NCI-H1105 (cell line): ENCODE results near the gene EMSY.
"Not testable (repeated sequence)": the region's sequence is repeated elsewhere in the genome, so short reads cannot be mapped to it uniquely, and the experiment has no call there.

ENCODE experiments used
- DNase-seq: peaks from one replicate; lab custom pipeline; 2025; lab: John Stamatoyannopoulos, UW

Gene EMSY

GRCh38 chr11:76568139-76568538 is 123.3 kb downstream of the EMSY start:
- no peak for DNase-seq

DNA sequence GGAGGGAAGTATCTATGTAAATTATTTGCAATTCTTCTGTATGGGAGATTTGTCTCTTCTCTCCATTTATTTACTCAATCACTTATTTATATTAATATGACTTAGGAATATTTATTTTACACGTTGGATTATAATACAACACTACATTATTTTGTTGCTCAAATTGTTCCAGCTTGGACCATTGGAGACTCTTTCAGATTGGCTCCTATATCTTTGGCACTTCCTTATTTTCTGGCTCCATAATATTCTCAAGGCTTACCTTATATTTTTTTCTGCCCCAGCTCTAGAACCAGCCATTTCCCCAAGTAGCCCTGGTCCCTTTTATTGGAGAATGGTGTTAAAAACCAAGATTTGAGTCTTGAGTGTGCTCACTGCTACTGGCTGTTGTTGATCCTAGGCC is 123.8 kb downstream of the EMSY start:
- DNase-seq: no peak

DNA sequence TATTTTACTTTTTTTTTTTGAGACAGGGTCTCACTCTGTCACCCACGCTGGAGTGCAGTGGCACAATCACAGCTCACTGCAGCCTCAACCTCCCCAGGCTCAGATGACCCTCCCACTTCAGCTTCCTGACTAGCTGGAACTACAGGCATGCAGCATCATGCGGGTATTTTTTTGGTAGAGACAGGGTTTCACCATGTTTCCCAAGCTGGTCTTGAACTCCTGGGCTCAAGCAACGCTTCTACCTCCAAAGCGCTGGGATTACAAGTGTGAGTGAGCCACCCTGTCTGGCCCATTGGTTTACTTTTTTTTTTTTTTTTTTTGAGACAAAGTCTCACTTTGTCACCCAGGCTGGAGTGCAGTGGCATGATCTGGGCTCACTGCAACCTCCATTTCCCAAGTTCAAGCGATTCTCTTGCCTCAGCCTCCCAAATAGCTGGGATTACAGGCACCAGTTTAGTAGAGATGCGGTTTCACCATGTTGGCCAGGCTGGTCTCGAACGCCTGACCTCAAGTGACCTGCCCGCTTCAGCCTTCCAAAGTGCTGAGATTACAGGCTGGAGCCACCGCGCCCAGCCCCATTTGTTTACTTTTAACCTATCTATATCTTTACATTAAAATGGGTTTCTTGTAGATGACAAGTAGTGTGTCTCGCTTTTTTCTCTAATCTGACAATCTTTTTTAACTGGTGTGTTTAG is 127.5 kb downstream of the EMSY start:
- not testable (repeated sequence) for DNase-seq

DNA sequence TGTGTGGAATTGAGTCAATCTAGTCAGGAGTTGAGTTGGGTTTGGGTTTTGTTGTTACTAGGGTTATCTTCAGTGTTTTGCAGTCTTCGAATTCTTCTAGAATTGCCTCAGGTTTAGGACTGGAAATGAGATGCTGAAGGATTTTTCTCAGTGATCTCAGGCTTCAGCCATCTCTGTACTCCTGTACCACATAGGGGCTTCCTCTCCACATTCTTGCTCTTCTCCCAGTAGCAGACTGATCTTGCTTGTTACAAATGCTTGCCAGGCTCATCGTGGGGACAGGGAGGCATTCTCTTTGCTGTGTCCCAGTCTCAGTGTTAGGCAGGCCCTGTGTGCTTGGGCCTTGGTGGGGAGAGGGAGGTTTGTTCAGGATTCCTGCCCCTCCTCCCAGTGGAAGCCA is 129.6 kb downstream of the EMSY start:
- DNase-seq: no peak

GRCh38 chr11:76574879-76575278 is 130.1 kb downstream of the EMSY start:
- no peak for DNase-seq

DNA sequence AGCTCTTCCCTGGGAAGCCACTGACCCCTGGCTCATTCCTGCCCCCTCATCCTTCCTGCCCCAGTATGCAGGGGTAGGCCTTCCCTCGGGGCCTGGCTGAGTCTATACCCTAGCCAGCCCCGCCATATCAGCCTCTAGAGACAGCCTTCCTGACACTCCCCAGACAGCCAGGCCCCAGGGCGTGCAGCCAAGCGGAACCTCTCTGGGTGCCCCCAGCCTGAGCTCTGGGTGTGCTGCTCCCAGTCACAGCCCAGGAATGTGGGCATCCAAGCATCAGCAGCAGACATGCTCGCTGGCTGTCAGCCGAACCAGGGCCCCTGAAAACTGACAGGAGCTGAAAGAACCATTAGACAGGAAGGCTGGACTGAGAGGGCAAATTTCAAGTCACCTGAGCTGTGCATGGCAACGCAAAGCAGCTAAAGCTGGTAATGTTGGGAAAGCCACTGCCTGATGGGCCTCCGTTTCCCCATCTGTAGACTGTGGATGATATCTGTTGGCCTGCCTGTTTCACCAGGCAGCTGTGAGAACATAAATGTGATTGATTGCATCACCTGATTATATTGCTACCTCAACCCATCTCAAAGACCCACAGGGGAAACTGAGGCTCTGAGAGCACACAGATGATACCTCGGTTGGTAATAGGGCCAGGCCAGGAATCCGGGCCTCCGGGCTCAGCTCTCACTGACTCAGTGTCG is 132.6 kb downstream of the EMSY start:
- DNase-seq: peak; percentile 6

DNA sequence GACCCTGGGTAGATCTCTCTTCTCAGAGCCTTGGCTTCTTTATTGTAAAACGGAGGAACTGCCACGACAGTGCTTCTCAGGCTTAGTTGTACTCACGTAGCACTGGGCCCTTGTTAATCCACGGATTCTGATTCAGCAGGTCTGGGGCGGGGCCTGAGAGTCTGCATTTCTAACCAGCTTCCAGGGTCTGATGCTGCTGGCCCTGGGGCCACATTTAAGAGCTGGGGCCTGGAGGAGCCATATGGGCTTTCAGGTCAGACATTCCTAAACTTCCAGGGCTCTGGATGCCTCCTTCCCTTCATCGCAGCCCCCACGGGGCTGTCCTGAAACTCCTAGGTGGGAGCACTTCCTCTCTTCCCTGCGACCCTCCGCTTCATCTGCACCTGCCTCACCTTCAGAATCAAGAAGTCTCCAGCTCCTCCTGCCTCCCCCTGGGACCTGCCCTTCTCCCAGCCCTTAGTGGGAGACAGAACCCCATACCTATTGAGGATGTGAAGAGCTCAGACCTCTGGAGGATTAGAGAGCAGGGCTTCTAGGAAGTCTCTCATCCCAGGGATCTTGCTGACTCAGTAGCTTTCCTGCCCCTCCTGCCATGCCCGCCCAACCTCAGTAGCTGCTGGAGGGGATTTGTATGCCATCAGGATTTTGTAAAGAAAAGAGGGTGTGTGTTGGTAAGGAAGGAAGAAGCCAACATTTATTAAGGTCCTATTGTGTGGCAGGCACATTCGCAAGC is 133.3 kb downstream of the EMSY start:
- no peak for DNase-seq

GRCh38 chr11:76578654-76579055 is 133.8 kb downstream of the EMSY start:
- DNase-seq: no peak

- DNase-seq: no peak
These were observed 134.4 kb downstream of the EMSY start for GRCh38 chr11:76579056-76579751.

- DNase-seq: no peak
These were observed 134.9 kb downstream of the EMSY start for GRCh38 chr11:76579752-76580151.

DNA sequence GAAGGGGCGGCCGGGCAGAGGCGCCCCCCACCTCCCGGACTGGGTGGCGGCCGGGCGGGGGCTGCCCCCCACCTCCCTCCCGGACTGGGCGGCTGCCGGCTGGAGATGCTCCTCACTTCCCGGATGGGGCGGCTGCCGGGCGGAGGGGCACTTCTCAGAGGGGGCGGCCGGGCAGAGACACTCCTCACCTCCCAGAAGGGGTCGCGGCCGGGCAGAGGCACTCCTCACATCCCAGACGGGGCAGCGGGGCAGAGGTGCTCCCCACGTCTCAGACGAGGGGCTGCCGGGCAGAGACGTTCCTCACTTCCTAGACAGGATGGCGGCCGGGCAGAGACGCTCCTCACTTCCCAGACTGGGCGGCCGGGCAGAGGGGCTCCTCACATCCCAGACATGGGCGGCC is 137.7 kb downstream of the EMSY start:
- DNase-seq: not testable (repeated sequence)

DNA sequence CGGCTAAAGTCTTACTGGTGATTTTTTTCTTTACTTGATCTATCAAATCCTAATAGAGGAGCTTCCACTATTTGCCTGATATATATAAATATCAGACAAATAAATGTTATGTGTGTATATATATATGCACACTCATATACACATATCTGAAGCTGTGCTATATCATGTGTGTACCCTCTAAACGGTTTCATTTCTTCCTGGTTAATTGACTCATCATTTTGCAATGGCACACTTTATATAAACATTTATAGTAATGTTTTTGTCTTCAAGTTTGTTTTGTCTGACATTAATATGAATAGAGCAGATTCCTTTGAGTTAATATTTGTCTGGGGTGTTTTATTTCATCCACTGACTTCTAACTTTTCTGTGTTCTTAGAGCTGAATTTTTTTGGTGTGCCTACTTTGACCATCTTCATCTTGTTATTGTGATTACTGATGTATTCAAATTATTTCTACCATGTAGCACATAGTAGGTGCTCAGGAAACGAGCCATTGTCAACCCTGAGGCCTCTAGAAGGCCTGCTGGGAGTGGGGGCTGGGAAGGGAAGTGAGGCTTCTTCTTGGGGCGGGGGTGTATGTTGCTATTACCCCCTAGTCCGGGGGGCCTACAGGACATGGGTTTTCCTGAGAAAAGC is 143.1 kb downstream of the EMSY start:
- no peak for DNase-seq

- no peak for DNase-seq
These were observed 143.9 kb downstream of the EMSY start for GRCh38 chr11:76588455-76589325.

DNA sequence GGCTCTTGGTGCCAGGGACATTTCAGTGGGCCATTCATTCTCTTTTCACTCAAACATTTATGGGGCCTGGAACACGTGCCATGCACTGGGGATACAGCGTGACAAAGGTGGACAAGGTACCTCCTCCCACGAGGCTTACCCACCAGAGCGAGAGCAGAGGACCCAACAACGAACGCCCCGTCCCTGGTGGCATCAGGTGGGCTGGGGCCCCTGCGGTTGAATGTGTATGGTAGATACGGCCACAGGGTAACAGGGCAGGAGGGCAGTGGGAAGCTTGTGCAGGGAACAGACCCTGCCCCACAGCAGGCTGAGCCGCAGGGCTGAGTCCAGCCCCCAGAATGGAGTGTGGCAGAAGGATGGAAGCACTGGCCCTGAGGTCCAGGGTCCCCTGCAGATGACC is 144.7 kb downstream of the EMSY start:
- no peak for DNase-seq

GRCh38 chr11:76589964-76590950 is 145.4 kb downstream of the EMSY start:
- no peak for DNase-seq

DNA sequence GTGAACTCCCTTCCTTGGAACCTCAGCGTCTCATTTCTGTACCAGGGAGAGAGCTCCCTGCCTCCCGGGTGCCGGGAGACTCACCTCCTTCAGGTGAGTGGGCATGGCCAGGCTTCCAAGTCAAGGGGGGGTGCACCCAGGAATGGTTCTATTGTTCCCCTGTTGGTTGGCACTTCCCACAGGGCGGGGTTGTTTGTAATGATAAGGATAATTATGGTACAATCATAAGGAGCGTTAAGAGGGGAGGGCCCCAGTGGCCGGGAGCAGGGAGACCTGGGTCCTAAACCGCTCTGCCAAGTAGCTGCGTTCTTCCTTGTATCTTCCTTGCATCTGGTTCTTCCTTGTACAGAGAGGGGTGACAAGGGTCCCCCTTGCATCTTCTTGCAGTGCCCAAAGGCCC is 146.6 kb downstream of the EMSY start:
- DNase-seq: no peak

- no peak for DNase-seq
These were observed 147.5 kb downstream of the EMSY start for GRCh38 chr11:76592025-76592914.

DNA sequence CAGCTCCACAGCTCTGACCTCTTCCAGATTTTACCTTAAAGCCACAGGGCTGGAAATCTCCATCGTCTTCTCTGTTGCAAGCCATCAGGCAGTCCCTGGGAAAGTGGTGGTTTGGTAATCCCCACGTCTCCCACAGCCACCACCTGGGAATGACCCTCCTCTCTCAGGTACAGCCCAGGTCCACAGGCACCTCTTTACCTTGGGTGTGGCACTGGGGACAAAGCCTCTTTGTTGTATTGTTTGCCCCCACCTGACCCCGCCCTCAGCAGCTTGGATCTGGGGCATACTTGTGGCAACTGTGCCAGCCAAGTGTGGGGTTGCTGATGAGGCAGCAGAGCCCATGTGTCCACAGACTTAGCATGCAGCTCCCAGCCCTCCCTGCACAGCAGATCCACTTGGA is 148.1 kb downstream of the EMSY start:
- DNase-seq: no peak

GRCh38 chr11:76595091-76595490 is 150.3 kb downstream of the EMSY start:
- not testable (repeated sequence) for DNase-seq
